ENCODE data around the gene TRPM3.

DNA sequence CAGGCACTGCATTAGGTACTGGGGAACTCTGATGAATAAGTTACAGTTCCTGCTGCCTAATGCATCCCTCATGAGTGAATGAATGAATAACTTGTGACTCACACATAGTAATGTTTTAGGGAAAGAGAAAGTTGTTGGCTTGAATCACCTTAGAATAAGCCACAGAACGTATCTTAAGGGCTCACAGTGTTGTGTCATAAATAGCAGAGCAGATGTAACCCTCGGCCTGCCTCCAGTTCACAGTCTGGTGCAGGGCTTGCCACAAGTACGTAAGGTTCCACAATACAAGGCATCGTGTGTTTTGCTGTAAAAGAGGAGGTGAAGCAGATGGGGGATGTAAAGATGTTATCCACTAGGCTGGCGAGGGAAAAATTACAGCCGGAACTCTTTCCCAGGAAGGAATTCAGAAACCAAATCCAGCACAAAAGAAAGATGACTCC lies 218.7 kb downstream of the TRPM3 start:
- TF ChIP-seq, protein P1, sequence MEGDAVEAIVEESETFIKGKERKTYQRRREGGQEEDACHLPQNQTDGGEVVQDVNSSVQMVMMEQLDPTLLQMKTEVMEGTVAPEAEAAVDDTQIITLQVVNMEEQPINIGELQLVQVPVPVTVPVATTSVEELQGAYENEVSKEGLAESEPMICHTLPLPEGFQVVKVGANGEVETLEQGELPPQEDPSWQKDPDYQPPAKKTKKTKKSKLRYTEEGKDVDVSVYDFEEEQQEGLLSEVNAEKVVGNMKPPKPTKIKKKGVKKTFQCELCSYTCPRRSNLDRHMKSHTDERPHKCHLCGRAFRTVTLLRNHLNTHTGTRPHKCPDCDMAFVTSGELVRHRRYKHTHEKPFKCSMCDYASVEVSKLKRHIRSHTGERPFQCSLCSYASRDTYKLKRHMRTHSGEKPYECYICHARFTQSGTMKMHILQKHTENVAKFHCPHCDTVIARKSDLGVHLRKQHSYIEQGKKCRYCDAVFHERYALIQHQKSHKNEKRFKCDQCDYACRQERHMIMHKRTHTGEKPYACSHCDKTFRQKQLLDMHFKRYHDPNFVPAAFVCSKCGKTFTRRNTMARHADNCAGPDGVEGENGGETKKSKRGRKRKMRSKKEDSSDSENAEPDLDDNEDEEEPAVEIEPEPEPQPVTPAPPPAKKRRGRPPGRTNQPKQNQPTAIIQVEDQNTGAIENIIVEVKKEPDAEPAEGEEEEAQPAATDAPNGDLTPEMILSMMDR (IDR thresholded peaks at IDR 0.05): no peak
- TF ChIP-seq POLR2A (IDR thresholded peaks at IDR 0.05): no peak
